ENCODE measurements around the gene LYL1. TPM values are rescaled to one million over a fixed set of nuclear protein-coding genes. Genes with fewer than 3 reads are reported as not detected.

Gene LYL1
- total and polyA plus RNA-seq, 2 of the 13 experiments (the other 11 are each of a cell fraction or from before 2014, with no cell fraction given): 0.75 to 0.92 TPM

DNA sequence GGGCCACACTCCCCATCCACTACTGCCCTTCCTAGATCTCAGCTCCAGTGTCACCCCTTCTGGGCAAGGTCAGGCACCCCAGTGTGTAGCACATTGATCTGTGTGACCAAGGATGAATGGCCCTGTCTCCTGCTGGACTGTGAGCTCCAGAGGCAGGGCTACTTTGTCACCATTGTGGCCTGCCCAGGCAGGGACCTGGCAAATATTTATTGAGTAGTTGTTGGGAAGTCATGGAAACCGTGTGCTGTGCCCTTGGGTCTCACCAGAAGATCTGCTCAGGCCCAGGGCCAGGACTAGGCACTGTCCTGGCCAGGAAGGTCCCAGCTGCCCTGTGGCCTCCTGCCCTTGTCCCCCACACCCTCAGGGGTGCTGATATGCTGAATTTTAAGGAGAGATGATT lies 25.9 kb upstream of the LYL1 start (continued):
- TF ChIP-seq, protein P1, sequence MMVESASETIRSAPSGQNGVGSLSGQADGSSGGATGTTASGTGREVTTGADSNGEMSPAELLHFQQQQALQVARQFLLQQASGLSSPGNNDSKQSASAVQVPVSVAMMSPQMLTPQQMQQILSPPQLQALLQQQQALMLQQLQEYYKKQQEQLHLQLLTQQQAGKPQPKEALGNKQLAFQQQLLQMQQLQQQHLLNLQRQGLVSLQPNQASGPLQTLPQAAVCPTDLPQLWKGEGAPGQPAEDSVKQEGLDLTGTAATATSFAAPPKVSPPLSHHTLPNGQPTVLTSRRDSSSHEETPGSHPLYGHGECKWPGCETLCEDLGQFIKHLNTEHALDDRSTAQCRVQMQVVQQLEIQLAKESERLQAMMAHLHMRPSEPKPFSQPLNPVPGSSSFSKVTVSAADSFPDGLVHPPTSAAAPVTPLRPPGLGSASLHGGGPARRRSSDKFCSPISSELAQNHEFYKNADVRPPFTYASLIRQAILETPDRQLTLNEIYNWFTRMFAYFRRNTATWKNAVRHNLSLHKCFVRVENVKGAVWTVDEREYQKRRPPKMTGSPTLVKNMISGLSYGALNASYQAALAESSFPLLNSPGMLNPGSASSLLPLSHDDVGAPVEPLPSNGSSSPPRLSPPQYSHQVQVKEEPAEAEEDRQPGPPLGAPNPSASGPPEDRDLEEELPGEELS (CRISPR knock-in tag; IDR thresholded peaks at IDR 0.05): peak; percentile 38; the same call in 1 of the 2 replicates
- TF ChIP-seq ZFX (CRISPR knock-in tag; IDR thresholded peaks at IDR 0.05; ENCODE audit: low read depth): peak; percentile 83; the same call in 1 of the 2 replicates
- TF ChIP-seq FLYWCH1 (CRISPR knock-in tag; IDR thresholded peaks at IDR 0.05): no peak
- TF ChIP-seq HMG20A (CRISPR knock-in tag; IDR thresholded peaks at IDR 0.05; ENCODE audit: borderline replicate concordance): no peak; the same call in 1 of the 2 replicates
- TF ChIP-seq ARNTL (CRISPR knock-in tag; IDR thresholded peaks at IDR 0.05): no peak
- TF ChIP-seq ASH2L (IDR thresholded peaks at IDR 0.05; ENCODE audit: insufficient read length, low read depth, low read length): peak; percentile 57
- no peak for TF ChIP-seq RARG (CRISPR knock-in tag; IDR thresholded peaks at IDR 0.05; ENCODE audit: low read depth)
- TF ChIP-seq REXO4 (CRISPR knock-in tag; IDR thresholded peaks at IDR 0.05; ENCODE audit: borderline replicate concordance): no peak
- peak; percentile 70 for TF ChIP-seq SOX5 (CRISPR knock-in tag; IDR thresholded peaks at IDR 0.05; ENCODE audit: borderline replicate concordance)
- no peak for TF ChIP-seq ATF7-NPFF (CRISPR knock-in tag; IDR thresholded peaks at IDR 0.05; ENCODE audit: low read depth)
- TF ChIP-seq HOXA5 (CRISPR knock-in tag; IDR thresholded peaks at IDR 0.05): no peak
- peak; percentile 15; the same call in 1 of the 2 replicates for TF ChIP-seq SIX4 (CRISPR knock-in tag; IDR thresholded peaks at IDR 0.05)
- peak; percentile 38; the same call in 1 of the 2 replicates for TF ChIP-seq REPIN1 (CRISPR knock-in tag; IDR thresholded peaks at IDR 0.05; ENCODE audit: borderline replicate concordance, low read depth)
- TF ChIP-seq ZNF879 (CRISPR knock-in tag; IDR thresholded peaks at IDR 0.05): no peak
- no peak for TF ChIP-seq U2AF2 (IDR thresholded peaks at IDR 0.05; ENCODE audit: low read depth, low read length)
- TF ChIP-seq ZNF383 (CRISPR knock-in tag; IDR thresholded peaks at IDR 0.05; ENCODE audit: borderline replicate concordance): no peak
- TF ChIP-seq ZBTB33 (CRISPR knock-in tag; IDR thresholded peaks at IDR 0.05): no peak
- 0 out of 2 replicates have a peak, but pooled peaks have one; percentile 40 for TF ChIP-seq SP5 (CRISPR knock-in tag; IDR thresholded peaks at IDR 0.05; ENCODE audit: borderline replicate concordance, low read depth)
- TF ChIP-seq ZKSCAN8 (CRISPR knock-in tag; IDR thresholded peaks at IDR 0.05; ENCODE audit: borderline replicate concordance): peak; percentile 32; the same call in 1 of the 2 replicates
- no peak for TF ChIP-seq ZMAT3 (CRISPR knock-in tag; conservative IDR thresholded peaks at IDR 0.05)
- TF ChIP-seq, protein P2, sequence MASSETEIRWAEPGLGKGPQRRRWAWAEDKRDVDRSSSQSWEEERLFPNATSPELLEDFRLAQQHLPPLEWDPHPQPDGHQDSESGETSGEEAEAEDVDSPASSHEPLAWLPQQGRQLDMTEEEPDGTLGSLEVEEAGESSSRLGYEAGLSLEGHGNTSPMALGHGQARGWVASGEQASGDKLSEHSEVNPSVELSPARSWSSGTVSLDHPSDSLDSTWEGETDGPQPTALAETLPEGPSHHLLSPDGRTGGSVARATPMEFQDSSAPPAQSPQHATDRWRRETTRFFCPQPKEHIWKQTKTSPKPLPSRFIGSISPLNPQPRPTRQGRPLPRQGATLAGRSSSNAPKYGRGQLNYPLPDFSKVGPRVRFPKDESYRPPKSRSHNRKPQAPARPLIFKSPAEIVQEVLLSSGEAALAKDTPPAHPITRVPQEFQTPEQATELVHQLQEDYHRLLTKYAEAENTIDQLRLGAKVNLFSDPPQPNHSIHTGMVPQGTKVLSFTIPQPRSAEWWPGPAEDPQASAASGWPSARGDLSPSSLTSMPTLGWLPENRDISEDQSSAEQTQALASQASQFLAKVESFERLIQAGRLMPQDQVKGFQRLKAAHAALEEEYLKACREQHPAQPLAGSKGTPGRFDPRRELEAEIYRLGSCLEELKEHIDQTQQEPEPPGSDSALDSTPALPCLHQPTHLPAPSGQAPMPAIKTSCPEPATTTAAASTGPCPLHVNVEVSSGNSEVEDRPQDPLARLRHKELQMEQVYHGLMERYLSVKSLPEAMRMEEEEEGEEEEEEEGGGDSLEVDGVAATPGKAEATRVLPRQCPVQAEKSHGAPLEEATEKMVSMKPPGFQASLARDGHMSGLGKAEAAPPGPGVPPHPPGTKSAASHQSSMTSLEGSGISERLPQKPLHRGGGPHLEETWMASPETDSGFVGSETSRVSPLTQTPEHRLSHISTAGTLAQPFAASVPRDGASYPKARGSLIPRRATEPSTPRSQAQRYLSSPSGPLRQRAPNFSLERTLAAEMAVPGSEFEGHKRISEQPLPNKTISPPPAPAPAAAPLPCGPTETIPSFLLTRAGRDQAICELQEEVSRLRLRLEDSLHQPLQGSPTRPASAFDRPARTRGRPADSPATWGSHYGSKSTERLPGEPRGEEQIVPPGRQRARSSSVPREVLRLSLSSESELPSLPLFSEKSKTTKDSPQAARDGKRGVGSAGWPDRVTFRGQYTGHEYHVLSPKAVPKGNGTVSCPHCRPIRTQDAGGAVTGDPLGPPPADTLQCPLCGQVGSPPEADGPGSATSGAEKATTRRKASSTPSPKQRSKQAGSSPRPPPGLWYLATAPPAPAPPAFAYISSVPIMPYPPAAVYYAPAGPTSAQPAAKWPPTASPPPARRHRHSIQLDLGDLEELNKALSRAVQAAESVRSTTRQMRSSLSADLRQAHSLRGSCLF (CRISPR knock-in tag; IDR thresholded peaks at IDR 0.05; ENCODE audit: borderline replicate concordance): no peak
- no peak for TF ChIP-seq ZNF709 (CRISPR knock-in tag; IDR thresholded peaks at IDR 0.05)
- peak; percentile 47; the same call in 1 of the 2 replicates for TF ChIP-seq FOSL2 (CRISPR knock-in tag; IDR thresholded peaks at IDR 0.05)
